NCI-H510A treated with DMSO at 0.1 percent for 48 hours (cell line): Measurements from ENCODE around the gene DNAH6.

Source experiments
- DNase-seq: peaks from one replicate; lab custom pipeline; 2025; lab: John Stamatoyannopoulos, UW

The DNAH6 gene

DNA sequence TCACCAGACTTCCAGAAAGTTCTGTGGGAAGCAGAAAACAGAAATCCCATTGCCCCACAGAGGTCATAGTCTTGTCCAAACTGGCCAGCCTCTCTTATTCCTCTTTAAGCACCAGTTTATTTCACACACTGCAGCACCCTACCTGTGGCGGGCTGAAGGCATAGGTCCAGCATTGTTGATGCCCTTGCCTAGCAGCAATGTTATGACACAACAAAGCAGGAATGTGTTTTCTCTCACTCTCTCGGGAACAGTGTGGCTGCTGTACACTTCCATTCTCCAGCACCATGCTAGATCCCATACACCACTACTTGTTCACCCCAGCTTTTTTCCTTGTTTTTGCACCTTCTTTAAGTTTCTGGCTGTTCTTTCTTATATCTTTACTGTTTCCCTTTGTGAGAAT, 181.6 kb downstream of the DNAH6 start:
- no peak for DNase-seq

DNA sequence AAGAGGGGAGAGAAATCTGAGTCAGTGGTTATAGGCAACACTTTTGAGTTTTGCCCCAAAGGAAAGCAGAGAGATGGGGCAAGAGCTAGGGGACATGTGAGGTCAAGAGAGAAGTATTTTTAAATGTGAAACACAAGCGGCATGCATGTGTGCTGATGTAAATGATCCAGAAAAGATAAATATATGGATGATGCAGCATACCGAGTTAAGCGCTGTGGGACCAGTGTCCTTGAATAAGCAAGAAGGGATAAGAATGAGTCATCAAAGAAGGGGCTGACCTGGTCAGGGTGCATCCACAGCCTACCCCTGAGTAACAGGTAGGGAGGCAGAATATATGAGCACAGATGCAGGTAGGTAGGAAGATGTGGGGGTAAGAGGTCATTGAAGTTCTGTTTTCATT, 183.7 kb downstream of the DNAH6 start:
- DNase-seq, result no peak

DNA sequence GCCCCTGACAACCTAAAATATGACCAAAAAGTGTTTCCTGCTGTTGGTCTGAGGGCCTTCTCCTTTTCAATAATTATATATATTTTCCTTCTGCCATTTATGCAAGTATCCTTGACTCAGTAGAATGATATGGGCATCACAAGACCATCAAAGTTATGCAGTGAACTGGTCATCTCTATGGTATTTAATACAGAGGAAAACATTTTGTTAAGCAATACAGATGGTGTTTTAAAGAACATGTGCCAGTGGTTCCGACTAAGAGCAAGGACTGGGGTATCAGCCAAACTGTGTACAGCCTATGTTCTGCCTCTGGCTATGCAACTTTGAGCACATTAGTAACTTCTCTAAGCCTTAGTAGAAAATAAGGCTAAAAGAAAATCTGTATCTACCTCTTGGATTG, 185.6 kb downstream of the DNAH6 start:
- no peak for DNase-seq

DNA sequence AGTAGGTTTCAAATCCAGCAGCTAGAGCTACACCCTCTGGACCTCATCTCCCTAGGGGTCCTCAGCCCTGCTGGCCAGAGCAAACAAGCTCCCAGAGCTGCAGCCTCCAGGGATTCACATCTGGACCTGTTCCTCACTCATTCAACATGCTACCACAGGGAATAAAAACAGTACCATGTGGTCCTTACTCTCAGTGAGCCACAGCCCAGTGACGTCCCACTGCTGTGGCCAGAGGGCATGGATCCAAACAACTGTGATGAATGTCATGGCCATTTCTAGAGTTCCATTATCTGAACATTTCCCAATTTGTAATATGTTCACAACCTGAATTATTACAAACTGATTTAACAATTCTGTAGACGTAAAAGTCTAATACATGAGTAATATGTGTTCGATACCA, 186.6 kb downstream of the DNAH6 start:
- DNase-seq, result no peak

DNA sequence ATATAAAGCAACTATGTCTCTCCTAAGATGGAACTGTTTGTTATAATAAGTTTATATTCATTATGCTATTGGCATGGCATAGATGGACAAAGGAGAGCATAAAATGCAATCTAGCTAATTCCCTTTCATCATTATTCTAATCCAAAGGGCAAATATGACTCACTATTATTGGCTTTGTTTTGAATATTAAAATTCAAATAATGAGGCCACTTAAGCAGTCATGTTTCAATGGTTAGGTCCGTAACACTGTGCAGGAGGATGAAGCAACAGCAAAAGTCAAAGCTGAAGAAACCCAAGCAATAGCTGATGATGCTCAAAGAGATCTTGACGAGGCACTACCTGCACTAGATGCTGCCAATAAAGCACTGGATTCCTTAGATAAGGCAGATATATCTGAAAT, 187.5 kb downstream of the DNAH6 start:
- no peak for DNase-seq

- no peak for DNase-seq
Measured at GRCh38 chr2:84704505-84705244, 188.4 kb downstream of the DNAH6 start.

- no peak for DNase-seq
Measured at GRCh38 chr2:84705858-84706257, 189.6 kb downstream of the DNAH6 start.

- DNase-seq, result no peak
Measured at GRCh38 chr2:84708442-84708841, 192.1 kb downstream of the DNAH6 start.

DNA sequence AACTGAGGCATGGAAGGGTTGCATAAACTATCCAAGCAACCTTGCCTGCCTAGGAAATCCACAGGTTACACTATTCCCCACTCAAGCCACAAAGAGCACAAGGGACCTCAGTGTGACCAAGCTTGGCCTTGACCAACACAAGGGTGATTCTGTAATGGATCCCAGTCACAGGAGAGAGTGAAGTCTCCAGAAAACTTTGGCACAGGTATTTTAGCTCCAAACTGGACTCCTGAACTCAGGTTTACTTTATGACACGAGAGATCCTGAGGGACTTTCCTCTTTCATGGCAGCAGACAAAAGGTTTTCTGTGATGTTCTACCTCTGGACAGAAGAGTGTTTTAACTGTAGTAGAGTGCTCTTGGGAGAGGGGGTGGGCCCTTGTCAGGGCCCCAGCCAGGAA, 195.4 kb downstream of the DNAH6 start:
- no peak for DNase-seq

DNA sequence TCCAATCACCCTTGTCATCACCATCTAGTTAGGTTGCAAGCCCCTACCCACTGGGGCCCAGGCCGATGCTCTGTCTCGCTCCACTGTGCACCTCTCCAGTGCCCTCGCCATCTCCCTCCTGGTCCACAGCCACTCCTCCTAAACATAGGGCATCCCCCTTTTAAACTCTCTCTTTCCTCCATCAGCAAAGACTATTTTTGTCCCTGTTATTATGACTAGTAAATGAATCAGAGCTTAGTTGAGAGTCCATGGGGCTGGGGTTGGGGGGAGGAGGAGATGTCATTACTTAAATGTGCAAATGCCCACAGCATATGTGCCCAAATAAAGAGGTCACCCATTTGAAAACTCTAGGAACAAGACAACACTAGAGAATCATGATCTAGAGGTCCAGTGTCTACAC, 197.1 kb downstream of the DNAH6 start:
- no peak for DNase-seq

GRCh38 chr2:84716564-84716963, 200.3 kb downstream of the DNAH6 start:
- peak; percentile 2 for DNase-seq

DNA sequence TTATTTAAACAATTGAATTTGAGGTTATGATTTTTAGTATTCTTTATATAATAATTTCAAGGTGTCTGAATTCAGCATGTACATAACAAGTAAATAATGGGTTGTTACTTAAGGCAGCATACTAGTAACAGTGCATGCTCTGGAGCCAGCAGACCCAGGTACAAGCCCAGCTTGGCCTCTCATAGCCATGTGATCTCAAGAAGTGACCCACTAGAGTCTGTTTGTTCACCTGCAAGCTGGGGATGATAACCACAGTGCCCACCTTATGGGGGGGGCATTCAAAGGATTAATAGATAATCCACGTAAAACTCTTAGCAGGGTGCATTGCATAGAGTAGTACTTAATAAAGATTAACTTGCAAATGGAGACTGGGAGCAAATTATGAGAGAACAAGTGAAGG, 201.0 kb downstream of the DNAH6 start:
- DNase-seq, result peak; percentile 15

DNA sequence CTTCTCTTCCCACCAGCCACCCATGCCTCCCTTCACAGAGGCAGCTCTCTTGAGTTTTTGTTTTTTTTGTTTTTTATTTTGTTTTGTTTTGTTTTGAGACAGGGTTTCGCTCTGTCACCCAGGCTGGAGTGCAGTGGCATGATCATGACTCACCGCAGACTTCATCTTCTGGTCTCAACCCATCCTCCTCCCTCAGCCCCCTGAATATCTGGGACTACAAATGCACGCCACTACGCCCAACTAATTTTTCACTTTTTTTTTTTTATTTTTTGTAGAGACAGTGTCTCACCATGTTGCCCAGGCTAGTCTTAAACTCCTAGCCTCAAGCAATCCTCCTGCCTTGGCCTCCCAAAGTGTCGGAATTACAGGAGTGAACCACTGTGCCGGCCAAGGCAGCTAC, 203.1 kb downstream of the DNAH6 start:
- no peak for DNase-seq

DNA sequence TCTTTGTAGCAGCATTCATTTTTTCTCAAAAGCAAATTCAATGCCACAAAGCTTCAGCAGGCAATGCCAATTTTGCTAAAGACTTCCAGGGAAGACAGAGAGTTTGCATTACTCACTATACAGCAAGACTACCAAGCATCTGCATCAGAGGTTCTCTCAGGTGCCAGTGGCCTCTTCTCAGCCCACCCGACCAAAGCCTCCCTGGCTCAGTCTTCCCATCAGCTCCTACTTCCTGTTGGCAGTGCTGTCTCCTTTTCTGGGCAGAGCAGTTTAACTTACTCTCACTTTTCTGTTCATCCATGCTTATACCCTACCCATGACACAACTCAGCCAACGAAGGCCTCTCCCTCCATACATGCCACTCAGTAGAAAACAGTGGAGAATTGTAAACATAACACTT, 207.5 kb downstream of the DNAH6 start:
- DNase-seq, result no peak

DNA sequence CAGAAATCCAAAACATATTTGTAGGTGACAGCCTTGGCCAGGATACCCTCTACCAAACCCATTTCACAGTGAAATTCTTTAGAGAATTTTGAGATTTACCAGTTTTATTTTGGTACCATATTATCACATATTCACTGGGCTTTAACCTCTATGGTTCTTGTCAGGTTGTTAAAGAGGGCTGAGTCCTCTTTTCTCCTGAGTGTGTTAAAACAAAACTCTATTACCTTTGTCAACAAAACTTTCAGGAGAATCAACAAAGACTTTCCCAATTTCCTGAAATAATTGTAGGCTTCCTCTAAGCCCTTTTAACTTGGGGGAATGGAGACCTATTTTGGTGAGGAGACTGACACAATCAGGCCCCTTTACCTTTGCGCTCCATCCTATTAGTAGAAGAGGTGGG, 209.4 kb downstream of the DNAH6 start:
- no peak for DNase-seq

- no peak for DNase-seq
Measured at GRCh38 chr2:84727315-84727714, 211.0 kb downstream of the DNAH6 start.

DNA sequence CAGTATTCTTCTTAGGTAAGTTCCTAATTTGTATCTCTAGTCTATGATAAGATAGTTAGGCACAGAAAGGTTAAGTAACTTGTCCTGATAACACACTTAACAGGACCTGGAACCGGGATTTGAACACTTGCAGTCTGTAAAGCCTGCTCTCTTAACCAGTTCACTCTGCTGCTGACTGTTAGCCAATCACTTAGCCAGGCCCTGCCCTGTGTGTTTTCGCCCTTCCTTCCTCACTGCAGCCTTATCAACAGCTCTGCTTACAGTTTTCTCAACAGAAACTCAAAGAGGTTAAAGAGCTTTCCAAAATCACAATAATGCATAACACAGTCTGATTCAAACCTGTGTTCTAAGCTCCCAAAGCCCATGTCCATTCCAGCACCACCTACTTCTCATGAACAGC, 212.9 kb downstream of the DNAH6 start:
- no peak for DNase-seq

- DNase-seq, result no peak
Measured at GRCh38 chr2:84731185-84731584, 214.9 kb downstream of the DNAH6 start.

DNA sequence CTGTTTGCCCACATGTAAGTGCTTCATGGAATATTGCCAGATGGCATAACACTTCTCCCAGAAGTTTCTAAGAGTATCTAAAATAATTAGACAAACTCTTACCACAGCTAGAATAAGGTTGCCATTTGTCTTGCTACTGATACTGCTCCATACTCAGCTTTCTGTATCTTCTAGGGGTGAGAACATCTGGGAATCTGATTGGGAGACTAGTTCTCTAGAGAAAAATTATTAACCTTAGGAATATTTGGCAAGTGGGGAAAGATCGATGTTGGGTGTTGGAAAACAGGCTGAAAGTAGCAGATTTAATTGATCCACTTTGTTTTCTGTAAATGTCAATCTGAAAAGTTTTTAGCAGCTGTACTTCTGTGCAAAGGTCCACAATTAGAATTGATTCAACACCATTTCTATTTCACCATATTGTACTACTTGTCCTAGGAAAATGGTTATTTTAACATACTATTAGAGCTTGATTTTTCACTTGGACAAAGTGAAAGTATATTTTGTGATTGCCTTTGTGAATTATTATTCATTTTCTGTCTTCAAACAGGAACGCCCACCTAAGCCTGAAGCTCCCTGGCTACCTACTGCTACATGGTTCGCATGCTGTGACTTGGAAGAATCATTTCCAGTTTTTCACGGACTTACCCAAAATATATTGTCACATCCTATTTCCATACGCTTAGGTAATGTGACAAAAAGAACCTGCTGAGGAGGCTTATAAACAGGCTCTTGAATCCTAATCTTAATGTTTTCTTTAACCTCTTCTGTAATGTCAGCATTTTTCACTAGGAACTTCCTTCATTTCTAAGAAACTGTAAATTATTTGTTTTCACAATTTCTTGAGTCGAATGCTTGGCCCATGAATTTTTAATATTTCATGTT, 216.8 kb downstream of the DNAH6 start:
- no peak for DNase-seq

DNA sequence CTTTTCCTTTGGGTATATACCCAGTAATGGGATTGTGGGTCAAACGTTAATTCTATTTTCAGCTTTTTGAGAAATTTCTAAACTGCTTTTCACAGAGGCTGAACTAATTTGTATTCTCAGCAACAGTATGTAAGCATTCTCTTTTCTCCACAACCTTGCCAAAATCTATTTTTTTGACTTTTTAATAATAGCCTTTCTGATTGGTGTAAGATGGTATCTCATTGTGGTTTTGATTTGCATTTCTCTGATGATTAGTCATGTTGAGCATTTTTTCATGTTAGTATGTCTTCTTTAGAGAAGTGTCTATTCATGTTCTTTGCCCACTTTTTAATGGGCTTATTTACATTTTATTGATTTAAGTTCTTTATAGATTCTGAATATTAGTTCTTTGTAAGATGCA, 219.1 kb downstream of the DNAH6 start:
- no peak for DNase-seq

GRCh38 chr2:84741182-84741822, 225.0 kb downstream of the DNAH6 start:
- DNase-seq, result peak; percentile 3

DNA sequence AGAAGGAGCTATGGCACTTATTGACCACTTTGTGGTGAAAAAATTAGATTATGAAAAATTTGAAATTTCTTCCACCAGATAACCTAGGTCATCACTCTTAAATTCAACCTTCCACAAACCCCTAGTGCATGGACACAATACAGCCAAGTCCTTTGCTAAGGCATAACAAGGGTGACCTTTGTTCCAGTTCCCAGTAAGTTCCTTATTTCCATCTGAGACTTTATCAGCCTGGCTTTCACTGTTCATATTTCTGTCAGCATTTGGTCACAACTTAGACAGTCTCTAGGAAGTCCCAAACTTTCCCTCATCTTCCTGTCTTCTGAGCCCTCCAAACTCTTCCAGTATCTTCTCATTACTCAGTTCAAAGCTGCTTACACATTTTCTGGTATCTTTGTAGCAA, 232.0 kb downstream of the DNAH6 start:
- no peak for DNase-seq

- DNase-seq, result no peak
Measured at GRCh38 chr2:84749442-84749841, 233.1 kb downstream of the DNAH6 start.
